RPMI8226 (cell line): ENCODE measurements around the gene SYMPK.
A peak's percentile ranks its signal among the peaks of the same experiment; 100 is the strongest.
"Not testable (repeated sequence)": the region's sequence is repeated elsewhere in the genome, so short reads cannot be mapped to it uniquely, and the experiment has no call there.

ENCODE experiments used
- DNase-seq: peaks from one replicate; pipeline ENCODE4 v3.0.0-alpha.2; 2015

Gene SYMPK

DNA sequence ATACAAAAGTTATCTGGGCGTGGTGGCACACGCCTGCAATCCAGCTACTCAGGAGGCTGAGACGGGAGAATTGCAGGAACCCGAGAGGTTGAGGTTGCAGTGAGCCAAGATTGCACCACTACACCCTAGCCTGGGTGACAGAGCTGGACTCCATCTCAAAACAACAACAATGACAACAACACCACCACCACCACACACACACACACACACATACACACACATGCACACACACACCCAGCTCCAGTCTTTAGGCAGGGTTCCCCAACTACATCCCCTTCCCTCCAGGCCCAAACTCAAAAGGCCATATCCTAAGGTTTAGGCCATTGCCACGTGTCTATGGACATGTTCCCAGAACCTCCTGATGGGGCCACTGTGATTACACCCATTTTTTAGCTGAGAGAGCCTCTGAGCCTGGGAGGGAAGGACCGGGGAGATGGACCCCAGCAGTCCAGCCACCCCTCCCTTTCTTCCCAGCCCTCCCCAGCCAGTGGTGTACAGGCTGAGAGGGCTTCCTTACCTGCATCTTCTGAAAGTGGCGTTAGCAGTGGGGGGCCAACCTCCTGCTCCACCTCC lies 61.3 kb downstream of the SYMPK start:
- DNase-seq: no peak

DNA sequence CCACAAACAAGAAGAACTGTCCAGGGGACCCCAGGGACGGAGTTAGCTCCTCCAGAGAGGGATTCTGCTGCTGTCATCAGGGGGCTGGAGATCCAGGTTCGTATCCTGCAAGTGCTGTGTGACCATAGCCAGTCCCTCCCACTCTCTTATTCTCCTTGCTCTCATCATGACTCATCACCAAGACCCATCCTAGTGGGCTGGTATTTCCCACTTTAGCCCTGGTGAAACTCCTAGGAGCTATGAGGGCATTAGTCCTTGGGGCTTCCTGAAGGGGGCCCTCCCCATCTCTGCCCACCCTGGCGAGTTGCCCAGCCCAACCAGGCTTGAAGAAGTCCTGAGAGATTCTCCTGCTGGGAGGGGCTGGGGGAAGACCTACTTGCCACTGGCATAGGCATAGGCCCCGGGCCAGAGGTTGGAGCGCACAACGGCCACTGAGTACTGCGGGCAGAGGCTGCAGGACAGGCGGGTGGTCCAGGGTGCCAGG lies 62.8 kb downstream of the SYMPK start:
- DNase-seq: no peak

DNA sequence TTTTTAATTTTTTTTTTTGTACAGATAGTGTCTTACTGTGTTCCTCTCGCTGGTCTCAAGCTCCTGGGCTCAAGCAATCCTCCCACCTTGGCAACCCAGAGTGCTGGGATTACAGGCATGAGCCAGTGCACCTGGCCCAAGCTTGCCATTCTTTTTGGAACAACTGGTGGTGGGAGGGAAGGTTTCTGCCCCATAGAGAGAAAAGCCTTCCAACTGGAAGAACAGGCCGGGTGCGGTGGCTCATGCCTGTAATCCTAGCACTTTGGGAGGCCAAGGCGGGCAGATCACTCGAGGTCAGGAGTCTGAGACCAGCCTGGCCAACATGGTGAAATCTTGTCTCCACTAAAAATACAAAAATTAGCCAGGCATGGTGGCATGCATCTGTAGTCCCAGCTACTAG lies 63.4 kb downstream of the SYMPK start:
- DNase-seq: not testable (repeated sequence)

DNA sequence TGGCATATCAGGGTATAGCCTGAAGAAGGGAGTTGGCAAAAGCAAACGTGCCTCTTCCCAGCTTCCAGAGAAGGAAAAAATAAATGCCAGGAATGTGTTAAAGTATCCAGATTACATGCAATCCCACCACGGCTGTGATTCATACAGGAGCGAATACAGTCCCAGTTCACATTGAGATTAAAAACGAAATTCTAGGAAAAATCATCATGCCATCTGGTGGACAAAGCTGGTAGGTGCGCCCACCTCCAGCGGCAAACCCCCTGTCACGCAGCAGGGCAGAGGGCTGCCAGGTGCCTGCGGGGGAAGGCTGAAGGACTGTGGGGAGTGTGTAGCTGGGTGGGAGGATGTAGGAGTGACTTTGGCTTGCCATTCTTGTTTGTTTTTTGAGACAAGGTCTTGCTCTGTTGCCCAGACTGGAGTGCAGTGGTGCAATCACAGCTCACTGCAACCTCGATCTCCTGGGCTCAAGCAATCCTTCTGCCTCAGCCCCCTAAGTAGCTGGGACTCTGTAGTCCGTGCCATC lies 63.9 kb downstream of the SYMPK start:
- peak; percentile 49 for DNase-seq

DNA sequence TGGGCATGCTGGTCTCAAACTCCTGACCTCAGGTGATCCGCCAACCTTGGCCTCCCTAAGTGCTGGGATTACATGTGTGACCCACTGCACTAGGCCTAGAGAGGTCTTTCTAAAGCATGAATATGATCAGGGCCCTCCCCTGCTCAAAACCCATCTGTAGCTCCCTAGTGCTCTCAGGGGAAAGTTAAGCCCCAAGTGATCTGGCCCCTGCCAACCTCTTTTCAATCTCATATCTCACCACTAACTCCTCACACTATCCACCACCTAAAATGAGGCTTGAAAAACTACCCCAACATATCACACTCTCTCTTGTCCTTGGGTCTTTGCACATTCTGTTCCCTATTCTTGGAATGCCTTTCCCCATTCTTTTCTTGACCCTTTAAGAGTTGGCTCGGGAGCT lies 68.3 kb downstream of the SYMPK start:
- no peak for DNase-seq

DNA sequence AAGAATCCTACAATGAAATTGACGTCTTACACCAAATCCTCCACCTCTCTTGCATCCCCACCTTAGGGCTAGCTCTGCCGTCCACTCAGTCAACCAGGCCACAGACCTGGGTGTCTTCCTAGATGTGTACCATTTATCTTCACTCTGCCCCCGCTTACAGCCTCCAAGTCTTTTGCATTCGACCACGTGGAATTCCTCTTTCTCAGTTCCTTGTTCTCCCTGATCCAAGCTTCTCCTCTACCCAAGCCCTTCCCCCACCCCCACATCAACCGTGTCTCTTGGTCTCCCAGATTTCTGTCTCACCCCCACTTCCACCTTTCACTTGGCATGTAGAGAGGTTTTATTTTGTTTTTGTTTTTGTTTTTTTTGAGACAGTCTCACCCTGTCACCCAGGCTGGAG lies 69.1 kb downstream of the SYMPK start:
- DNase-seq: no peak

DNA sequence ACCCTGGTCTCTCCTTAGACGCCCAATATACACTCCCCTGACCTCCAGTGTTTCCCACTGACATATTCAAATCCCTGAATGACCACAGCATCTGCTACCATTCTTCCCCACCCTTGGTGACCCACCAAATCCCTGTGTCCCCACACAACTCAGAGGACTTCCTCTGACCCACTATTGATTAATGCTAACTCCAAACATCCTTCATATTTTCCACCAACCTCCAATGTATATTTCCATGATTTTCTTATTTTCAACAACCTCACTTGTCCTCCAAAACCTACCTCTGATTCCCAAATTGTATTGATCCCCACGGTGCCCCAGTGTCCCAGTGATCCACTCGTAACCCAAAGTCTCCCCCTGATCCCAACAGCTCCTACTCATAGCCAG lies 69.8 kb downstream of the SYMPK start:
- no peak for DNase-seq

DNA sequence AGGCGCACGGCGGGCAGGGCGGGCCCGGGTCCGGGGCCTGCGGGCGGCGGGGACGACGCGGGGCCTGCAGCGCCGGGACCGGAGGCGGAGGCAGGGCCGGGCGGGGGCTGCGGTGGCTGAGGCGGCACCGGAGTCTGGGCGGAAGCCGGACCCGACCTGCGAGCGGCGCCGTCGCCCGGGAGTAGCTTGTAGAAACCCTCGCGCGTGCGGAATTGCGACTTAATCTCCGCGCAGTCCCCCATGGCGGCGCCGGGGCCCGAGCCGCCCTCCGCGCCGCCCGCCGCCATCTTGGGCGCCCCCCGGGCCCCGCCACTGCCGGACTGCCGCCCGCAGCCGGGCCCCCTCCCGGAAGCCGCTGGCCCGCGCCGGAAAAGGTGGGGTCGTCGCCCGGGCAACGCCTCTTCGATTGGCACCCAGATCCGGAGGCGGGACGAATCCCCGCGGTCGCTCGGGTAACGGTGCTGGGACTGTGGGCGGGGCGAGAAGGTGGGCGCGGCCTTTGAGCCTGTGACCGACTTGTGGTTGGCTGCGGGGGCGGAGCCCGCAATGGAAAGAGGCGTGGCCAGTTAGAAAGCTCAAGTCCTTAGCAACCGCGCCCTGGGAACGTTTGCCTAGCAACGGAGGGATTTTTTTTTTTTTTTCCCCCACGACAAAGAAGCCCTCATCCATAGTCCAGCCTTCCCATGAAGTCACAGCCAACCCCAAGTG lies 70.3 kb downstream of the SYMPK start, which contains the start of gene DMWD:
TSS of gene DMWD (minus strand) at position 376 of the 708 bp plus-strand sequence. CDS start at position 287, 89 bp downstream.
- peak; percentile 97 for DNase-seq

DNA sequence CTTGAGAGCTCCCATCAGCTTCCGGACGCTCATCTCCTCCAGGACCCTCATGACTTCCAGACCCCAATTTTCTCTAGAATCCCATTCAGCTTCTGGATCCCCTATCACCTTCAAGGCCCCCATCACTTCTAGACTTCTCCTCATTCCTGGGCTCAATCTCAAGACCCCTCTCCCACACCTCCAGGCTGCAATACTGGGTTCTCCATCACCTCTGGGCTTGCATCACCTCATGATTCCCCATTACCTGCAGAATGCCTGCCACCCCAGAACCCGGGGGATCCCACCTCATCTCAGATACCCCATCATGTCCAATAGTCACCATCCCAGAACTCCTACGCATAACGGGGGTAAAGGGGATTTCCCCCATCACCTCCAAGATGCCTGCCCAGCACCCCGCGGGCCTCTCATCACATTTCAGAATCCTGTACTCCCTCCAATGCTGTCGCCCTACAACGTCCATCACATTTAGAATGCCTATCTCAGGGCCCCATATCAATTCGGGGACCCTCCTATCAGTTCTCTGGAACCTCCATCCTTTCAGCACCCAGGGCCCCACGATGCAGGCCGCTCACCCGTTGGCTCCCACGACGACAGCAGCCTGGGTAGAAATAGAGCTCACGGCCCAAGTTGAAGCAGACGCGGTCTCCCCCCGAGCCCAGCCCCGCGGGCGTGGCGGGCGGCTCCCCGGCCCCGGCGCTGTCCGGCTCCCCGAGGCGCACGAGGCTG lies 71.0 kb downstream of the SYMPK start:
- no peak for DNase-seq

DNA sequence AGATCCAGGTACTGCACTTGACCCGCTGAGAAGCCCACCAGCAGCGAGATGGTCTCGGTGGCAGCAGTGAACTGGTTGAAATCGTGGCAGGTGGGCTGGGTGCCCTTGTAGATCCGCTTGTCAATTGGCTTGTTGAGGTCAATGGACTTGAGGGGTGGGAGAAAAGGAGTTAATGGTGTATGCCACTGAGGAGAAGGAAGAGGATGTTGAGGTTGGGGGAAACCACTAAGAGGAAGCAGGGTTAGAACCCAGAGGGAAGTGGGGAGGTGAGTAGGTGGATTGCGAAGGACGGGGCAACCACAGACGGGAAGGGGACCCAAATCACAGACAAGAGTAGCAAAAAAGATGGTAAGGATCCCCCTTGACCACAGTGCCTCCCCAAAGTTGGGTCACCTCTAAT lies 72.0 kb downstream of the SYMPK start:
- DNase-seq: no peak

DNA sequence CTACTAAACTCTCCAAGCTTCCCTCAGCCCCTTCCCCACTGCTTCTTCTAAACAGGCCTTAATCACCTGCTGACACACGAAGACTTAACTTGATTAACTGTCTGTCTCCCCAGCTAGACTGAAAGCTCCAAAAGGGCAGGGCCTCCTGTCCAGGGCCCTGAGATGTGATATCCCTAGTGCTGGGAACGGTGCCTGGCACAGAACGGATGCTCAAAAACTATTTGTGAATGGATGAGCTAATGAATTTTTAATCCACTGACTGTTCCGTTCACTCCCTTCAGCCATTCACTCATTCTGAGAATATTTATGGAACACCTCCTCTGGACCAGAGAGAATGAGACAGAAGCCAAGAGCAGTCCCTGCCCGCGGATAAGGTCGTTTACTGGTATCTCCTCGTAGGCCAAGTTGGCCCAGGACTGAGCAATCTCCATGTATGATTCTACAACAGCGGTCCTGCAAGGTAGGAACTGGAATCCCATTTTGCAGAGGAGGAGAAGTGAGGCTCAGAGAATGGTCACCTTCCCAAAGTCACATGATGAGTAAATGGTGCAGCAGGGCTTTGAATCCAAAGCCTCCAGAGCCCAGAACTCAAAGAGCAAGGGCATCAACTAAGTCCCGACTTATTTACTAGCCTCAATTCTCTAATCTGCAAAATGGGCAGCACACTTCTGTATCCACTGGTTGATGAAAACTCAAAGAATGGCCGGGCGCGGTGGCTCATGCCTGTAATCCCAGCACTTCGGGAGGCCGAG lies 73.7 kb downstream of the SYMPK start:
- DNase-seq: no peak

DNA sequence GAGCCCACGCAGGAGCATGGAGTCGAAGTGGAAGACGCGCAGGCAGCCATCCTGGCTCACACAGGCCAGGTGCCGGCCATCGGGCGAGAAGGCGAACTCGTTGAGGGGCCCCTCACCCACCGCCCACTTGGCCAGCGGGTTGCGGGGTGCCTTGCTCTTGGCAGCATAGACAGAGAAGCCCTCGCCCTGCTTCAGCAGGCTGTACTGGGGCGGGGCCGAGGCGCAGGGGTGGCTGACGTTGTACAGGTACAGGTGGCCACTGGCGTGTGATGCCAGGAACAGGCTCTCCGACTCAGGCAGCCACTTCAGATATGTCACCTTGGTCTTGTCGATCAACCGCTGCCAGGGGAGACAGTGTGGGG lies 76.4 kb downstream of the SYMPK start:
- DNase-seq: no peak

DNA sequence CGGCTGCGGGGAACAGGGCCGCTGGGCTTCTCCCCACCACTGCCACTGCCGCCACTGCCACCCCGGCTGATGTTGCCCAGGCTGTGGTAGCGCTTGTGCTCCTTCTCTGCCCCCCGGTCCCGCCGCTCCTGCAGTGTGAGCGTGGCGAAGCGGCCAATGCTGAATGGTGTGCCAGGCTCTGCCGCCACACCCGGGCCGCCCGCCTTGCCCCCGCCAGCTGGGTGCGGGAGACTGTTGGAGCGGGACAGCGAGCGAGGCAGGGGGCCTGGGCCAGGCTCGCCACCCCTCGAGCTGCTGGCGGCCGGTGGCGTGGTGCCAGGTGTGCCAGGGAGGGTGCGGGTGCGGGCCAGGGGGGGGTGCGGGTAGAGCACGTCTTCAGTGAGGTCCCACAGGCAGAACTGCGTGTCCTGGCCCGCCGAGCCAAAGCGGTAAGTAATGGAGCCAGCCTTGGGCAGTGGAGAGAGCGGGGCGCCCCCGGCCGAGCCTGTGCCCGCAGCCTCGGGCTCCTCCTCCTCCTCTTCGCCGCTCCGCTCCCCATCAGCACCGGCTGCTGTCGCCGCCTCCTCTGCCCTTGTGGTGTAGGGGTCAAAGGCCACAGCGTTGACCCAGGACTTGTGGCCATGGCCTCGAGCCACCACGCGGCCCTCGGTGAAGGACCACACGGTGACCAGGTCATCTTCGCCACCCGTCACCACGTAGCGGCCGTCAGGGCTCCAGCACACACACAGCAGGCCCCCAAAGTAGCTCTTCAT lies 77.0 kb downstream of the SYMPK start:
- DNase-seq: no peak

DNA sequence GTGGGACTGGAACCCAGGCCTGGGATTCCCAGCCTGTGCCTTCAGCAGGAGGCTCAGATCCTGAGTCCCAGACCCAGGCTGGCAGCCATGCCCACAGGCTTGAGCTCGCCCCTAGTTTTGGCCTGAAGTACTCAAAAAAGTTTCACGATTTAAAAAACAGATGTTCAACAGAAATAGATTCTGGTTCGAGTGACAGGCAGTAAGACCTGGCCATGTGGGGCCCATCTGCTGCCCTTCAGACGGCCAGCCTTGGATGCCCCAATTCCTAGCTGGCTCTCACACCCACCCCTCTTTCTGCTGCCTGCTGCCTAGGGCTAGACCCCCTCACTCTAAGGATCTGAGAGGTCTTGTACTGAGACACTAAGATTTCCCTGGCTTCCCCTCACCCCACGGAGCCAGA lies 77.8 kb downstream of the SYMPK start:
- no peak for DNase-seq

DNA sequence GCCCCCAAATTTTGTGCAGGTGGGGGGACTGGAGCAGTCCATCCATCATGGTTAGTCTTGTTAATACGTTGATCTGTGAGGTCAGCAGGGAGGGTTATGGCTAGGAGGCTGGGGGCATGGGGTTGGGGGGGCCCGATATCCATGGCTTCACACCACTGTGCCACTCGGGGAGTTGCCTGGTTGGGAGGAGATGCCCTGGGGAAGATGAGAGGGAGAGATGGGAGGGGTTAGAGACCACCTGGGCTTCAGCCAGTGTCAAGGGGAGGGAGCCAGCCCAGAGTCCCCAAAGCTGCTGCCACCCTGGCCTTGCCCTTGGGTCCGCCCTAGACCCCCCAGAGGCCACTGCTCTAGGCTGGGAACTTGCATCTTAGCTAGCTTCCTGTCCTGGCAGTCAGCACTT lies 78.9 kb downstream of the SYMPK start:
- DNase-seq: no peak

DNA sequence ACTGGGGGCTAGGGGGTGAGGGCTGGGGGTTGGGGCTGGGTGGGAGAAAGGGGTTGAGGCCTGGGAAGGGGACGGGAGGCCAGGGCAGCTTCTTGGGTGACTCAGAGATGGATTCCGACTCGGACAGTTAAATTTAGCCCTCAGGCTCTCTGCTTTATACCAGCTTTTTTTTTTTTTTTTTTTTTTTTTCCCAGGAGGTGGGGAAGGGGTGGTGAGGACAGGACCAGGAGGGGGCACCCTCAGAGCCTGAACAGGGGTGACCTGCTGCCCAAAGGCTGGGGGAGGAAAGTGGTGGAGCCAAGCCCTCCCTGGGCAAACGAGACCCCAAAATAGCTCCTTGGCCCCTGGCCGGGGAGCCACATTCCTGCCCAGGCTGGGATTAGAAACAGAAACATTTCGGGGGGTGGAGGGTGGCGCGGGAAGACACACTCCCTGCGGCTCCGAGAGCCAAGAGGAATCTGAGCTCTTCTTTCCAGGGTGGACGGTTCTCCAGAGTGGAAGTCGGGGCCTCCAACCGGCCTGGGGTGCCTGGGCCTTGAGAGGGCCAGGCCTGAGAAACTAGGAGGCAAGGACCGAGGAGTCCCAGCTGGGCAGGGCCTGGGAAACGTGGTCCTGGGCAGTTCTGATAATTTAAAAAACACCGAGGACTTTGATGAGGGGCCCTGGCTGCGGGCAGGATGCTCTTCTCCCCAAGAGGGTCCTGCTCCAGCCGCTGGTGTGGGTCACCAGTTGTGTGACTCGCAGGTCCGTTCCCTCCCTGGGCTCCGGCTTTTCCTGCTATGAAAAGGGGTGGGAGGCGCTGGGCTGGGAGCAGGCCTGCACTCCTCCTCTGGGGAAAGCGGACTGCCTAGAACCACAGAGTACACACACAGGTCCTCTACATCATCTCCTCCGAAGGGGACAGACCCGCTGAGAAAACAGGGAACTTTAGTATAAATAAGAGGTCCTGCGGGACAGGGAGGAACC lies 79.8 kb downstream of the SYMPK start:
- DNase-seq: no peak

DNA sequence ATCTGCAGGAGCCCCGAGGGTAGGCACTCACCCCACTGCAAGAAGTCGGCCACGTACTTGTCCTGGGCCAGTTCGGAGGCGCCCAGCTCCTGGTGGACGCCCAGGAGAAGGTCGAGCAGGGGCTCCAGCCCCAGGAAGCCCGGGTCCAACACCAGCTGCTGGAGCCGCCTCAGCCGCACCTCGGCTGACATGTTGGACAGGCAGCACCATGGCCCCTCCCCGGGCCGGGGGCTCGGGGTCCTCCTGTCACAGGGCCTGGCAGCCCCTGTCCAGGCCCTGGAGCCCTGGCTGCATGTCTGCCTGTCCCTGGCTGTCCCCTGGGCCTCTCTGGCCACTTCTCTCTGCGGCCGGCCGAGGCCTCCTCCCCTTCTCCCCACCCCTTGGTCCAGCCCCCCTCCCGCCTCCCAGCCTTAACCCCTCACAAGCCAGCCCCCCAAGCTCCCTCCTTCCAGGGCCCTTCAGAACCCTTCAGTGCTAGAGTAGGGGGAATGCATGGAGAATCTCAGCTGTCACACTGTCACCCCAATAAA lies 80.7 kb downstream of the SYMPK start, which contains the start of gene DMPK:
TSS of gene DMPK (minus strand) at position 329 of the 530 bp plus-strand sequence. CDS start at position 191, 138 bp downstream.
- DNase-seq: no peak

DNA sequence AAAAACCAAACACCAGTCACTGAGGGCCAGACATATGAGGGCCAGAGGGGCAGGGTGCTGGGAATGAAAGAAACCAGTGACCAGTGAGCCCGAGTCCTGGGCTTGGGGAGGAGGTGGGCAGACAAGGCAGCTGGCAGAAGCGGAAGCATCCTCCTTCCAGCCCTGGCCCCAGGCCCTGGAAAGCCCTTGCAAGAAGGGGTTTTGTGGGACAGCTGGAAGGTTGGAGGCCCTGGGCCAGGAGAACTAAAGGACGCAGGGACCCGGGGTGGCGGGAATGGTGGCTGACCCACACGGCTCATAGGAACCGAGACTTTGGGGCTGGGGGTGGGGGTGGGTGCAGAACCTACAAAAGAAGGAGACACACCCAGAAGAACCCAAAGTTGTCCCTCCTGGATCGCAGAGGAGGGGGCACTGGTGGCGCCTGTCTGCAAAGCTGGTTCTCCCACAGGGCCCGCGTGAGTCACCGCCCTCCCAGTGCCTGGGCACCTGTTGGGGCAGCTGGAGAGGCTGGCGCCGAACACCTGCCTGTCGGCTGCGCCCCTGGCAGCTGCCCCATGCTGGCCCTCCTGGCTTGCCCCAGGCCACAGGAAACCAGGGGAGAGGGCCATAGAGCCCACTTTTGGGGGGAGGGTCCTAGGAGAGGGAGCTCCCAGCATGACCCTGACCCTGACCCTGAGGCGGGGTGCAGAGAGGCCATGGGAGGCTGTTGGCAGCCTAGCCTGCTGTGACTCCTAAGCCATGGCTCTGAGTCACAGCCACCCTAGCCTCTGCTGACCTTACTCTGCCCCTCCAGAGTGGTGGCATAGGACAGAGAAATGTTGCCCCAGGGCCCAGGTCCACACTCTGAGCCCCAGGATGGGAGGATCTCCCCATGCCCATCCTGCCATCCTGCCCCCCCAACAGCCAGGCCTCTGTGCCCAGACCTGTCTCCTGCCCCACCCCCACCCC lies 81.5 kb downstream of the SYMPK start:
- peak; percentile 83 for DNase-seq

DNA sequence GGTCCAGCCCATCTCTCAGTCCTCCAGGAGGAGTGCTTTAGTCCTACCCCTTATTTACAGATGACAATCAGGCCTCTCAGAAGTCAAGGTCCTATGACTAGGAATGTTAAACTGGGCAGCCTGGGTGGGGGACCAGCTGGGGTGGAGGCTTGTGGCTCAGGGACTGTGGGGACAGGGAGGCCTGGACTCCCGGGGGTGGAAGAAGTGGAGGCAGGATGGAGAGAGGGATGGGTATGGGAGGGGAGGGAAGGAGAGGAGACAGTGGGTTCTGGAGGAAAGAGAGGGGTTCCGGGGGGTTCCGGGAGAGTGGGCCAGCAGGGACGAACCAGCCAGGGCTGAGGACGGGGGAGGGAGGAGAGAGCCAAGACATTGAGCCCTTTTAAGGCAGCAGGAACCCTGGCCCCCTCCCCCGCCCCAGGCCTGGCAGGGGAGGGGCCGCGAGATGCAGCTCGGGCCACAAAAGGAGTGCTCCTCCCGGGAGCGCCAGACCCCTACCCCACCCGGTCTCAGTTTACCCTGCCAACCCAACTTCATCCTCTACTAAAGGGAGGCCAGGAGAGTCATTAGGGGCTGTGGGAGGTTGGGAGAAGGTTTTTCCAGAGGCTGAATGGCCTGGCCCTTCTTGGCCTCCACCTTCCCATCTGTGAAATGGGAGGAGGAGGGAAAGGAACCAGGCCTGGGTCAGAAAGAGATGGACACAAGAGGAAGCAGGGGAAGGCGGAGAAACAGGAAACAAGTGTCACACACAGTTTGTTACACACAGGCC lies 82.3 kb downstream of the SYMPK start:
- DNase-seq: no peak
